Inflammatory macrophage treated with lipopolysaccharide for 1 hour (primary cell): ENCODE data around the gene RAD1.
"Not testable (repeated sequence)": the region's sequence is repeated elsewhere in the genome, so short reads cannot be mapped to it uniquely, and the experiment has no call there.

Experiments used
- DNase-seq, 2 donors: peaks; one replicate each; pipeline ENCODE4 v3.0.0-alpha.2; 2020 to 2022

Gene RAD1, protein sequence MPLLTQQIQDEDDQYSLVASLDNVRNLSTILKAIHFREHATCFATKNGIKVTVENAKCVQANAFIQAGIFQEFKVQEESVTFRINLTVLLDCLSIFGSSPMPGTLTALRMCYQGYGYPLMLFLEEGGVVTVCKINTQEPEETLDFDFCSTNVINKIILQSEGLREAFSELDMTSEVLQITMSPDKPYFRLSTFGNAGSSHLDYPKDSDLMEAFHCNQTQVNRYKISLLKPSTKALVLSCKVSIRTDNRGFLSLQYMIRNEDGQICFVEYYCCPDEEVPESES

DNA sequence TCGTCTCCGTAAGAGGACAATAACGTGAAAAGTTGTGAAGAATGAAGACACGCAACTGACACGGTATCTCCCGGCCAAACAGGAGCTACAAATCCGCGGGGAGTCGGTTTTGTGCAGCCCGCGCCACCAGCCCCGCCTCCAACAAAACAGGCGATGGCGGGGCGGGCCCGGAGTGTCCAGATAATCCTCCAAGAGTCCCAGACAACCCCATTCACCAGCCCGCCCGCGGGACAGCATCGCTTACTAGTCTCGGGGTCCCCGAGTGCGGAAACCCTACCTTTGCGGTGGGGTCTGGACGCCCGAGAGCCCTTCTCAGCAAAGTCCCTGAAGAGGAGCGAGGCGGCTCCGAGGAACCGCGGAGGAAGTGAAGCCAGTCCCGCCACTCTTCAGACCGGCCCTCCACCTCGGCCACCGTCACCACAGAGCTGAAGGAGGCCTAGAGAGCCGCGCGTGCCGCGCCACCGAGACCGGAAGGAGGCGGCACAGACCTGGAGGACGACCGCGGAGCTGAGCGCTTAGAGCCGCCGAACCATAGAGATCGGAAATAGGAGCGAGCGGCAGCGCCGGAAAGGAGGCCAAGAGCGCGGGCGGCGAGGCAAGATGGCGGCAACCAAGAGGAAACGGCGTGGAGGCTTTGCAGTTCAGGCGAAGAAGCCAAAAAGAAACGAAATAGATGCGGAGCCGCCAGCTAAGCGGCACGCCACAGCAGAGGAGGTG, at the start of gene RAD1, which contains the start of gene BRIX1:
Gene RAD1, minus strand, starts transcription at position 366 of the 717 bp plus-strand sequence. CDS start 612 bp downstream, outside the sequence.
Gene BRIX1, plus strand, starts transcription at position 573 of the 717 bp plus-strand sequence. Its CDS starts 28 bp downstream, at position 601.
- peak; percentile 94 to 96 for DNase-seq

DNA sequence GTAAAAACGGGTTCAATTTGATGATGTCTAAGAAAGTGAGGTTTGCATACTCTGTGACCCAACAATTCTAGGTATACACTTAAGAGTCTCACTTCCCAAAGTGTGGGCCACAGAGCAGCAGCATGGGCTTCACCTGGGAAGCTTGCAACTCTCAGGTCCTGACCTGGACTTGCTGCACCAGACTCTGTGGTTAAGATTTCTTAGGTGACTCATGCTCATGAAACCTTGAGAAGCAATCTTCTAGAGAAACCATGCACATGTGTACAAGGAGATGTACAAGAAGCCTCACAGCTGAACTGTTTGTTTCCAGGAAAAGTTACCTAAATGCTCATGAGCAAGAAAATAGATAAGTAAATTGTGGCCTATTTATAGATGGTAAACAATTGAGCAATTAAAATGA, 44.0 kb upstream of the RAD1 start:
- no peak for DNase-seq

GRCh38 chr5:34957857-34958690, 42.8 kb upstream of the RAD1 start:
- DNase-seq, result peak; percentile 8 to 9

- peak; percentile 44 to 59 for DNase-seq
Observed at GRCh38 chr5:34957321-34957720, 42.0 kb upstream of the RAD1 start.

DNA sequence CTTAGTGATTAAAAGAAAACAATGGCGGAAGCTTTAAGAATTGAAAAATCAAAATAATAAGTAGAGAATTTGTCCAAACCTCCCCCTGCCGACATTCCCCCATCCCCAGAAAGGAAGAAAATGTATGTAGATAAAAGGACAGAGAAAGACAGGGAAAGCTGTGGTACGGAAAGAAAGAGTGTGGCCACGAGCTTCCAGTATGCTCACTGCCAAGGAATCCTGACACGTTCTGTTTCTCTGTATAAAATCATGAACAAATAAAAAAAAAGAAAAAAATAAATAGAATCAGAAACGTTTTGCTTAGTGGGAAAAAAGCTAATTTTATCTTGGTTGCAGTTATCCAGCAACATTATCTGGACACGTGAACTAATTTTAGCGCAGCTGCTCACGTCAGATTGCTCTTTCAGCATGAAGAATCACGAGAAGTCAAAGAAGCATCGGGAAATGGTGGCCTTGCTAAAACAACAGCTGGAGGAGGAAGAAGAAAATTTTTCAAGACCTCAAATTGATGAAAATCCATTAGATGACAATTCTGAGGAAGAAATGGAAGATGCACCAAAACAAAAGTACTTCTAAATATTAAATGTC, 29.2 kb upstream of the RAD1 start:
- no peak for DNase-seq

- DNase-seq, result no peak
Observed at GRCh38 chr5:34944044-34944443, 28.7 kb upstream of the RAD1 start.

DNA sequence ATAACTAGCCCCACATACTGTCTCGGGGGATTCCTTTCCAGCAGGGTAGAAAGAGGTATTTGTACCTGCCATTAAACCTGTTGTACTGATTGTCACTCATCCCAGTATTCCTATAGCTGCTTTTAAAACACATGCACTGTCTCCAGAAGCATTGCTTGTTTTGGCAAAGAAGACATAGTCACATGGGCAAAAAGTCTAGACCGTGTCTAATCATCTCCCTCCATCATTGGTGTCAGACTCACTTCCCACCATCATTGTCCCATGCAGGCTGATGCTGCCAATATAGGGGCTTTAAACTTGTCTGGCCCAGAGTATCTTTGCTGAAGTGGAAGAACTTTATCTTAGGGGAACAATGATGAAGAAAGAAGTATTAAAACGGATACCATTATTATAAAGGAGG, 26.6 kb upstream of the RAD1 start:
- DNase-seq, result no peak

GRCh38 chr5:34932947-34933346, 17.6 kb upstream of the RAD1 start:
- DNase-seq, result no peak

- DNase-seq, result no peak
Observed at GRCh38 chr5:34930870-34931269, 15.6 kb upstream of the RAD1 start.

GRCh38 chr5:34930462-34930844, 15.1 kb upstream of the RAD1 start:
- DNase-seq, result no peak

GRCh38 chr5:34929720-34930461, 14.6 kb upstream of the RAD1 start:
- peak; percentile 75 to 87 for DNase-seq

DNA sequence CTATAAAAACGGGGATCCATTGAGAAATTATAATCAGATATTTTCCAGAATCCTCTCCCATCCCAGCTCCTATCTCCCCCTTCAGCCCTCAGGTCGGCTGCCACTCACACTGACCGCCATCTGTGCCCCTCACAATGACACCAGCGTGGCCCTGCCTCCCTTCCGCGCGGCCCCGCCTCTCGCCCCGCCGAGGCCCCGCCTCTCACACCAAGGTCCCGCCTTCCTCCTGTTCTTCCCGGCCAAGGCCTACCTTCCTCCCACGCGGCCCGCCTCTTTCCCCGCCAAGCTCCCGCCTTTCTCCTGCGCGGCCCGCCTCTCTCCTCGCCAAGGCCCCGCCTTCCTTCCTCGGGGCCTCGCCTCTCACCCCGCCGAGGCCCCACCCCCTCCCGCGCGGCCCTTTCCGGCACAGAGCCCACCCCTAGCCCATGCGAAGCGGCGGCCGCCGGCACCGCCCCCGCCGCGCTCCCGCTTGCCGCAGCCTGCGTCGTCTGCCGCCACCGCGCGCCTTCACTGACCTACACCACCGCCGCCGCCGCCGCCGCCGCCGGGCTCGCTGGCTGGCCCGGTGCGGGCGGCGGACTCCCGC, 13.9 kb upstream of the RAD1 start, which contains the start of gene DNAJC21:
Gene DNAJC21, plus strand, starts transcription at position 426 of the 586 bp plus-strand sequence. CDS start 261 bp downstream, outside the sequence.
- peak; percentile 98 for DNase-seq

GRCh38 chr5:34928267-34928666, 13.0 kb upstream of the RAD1 start:
- DNase-seq, result peak; percentile 41 to 88

DNA sequence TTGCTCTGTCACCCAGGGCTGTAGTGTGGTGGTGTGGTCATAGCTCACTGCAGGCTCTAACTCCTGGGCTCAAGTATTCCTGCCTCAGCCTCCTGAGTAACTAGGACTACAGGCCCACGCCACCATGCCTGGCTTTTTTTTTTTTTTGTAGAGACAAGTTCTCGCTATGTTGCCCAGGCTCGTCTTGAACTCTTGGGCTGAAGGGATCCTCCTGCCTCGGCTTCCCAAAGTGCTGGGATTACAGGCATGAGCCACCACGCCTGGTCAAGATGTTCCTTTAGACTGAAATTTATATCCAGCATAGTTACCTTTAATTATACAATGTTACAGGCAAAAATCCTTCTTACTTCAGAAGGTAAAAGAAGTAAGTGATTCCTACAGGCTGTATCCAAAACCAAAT, 12.5 kb upstream of the RAD1 start:
- no peak for DNase-seq

DNA sequence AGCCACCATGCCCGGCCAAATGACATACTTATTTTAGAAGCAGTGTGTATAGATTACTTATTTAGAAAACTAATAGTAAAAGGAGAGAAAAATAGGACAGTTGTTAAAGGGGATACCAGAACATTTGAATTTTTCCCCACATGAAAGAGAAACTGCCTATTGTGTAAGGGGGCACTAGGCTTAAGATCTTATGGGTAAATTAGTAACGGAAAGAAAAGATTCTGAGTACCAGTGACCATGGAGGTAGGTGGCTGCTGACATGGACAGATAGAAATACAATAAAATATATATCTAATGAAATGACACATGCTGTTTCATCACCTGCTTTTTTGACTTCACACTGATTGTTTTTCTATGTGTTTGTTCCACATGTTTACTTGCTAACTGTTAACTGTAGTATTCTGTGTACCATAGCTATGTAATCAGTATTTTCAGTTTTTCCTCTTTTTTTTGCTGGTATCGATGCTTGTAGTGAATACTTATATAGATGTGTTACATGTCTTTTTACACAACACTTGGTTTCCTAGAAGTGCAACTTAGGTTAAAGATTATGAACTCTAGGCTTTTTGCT, 11.1 kb upstream of the RAD1 start:
- DNase-seq, result peak in 1 of 2 donors; percentile 9

DNA sequence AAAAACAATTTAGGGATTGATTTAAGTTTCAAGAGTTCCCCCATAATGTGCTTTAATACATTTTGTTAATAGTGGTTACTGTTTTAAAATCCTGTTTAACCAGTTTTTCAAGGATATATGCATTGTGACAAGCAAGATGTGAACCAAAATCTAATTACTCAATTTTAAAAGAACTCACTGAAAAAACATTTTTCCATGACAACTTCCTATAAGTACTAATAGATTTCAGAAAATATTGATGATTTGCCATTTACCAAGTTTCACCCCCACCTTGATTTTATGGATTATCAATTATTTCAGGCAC, 9.1 kb upstream of the RAD1 start:
- DNase-seq, result no peak

DNA sequence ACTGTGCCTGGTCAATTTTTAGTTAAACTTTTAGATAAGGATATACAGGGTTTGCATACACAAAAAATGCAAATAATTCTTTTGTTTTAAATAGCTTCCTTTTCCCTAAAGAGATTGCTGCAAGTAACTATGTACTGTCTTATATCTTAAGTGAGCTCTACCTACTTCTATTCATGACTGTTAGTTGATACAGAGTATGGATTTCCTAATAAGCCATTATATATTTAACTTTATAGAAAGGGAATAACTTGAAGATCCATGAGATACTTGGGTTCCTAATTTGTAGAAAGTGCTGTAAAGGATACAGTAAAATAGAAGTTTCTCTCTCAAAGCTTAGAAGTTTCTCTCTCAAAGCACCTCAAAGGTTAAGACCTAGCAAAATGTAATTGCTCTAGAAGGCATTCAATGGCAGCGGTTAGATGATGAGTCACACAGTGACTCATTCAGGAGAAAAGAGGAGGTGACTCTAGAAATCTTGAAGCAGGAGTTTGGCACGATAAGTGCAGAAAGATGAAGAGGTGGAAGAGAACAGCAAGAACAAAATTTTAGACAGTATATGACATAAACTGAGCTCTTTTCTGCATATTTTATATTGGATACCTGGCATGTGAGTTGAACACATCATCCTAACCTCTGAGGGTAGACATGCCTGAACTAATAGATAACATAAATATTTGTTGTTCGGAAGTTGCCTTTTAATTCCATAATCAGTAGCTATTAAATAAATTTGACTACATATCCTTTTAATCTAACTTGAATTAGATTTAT, 8.6 kb upstream of the RAD1 start:
- peak; percentile 37 to 57 for DNase-seq

DNA sequence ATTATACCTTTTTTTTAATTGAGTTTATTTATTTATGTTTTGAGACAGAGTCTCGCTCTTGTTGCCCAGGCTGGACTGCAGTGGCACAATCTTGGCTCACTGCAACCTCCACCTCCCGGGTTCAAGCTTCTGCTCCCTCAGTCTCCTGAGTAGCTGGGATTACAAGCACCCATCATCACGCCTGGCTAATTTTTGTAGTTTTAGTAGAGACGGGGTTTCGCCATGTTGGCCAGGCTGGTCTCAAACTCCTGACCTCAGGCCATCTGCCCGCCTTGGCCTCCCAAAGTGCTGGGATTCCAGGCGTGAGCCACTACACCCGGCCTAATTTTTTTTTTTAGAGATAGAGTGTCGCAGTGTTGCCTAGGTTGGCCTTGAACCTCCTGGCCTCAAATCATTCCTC, 8.0 kb upstream of the RAD1 start:
- DNase-seq, result not testable (repeated sequence)

DNA sequence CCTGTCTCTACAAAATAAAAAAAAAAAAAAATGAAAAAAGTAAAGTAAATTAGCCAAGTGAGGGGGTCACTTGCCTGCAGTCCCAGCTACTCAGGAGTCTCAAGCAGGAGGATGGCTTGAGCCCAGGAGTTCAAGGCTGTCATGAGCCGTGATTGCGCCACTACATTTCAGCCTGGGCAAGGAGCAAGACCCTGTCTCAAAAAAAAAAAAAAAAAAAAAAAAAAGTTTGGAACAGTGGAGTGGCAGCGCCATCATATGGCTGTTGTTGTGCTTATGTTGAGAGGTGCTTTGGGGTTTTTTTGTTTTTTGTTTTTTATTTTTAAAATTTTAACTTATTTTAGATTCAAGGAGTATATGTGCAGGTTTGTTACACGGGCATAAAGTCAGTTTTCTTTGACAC, 3.8 kb upstream of the RAD1 start:
- no peak for DNase-seq

DNA sequence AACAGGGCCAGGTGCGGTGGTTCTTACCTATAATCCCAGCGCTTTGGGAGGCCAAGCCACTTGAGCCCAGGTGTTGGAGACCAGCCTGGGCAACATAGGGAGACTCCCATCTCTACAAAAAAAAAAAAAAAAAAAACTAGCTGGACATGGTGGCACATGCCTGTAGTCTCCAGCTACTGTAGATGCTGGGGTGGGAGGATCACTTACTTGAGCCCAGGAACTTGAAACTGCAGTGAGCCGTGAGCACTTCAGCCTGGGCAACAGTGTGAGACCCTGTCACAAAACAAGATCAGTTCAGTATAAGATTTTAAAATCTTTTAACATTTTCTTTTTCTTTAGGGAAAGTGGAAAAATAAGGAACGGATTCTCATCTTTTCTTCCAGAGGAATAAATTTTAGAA, 2.7 kb upstream of the RAD1 start:
- no peak for DNase-seq

GRCh38 chr5:34916518-34916917, 1.2 kb upstream of the RAD1 start:
- DNase-seq, result no peak
